ENCODE data around the gene NUCB1. TPM values are rescaled to one million over a fixed set of nuclear protein-coding genes. Genes with fewer than 3 reads are reported as not detected.
"Not testable (repeated sequence)": the region's sequence is repeated elsewhere in the genome, so short reads cannot be mapped to it uniquely, and the experiment has no call there.

The NUCB1 gene
- polyA plus RNA-seq, 3 donors: 229 to 276 (median 263) TPM

GRCh38 chr19:48902291-48902690, 2.2 kb downstream of the NUCB1 start:
- DNase-seq (ENCODE audit: low read depth in 3 of 3, low spot score in 2 of 3): not testable (repeated sequence)

GRCh38 chr19:48903788-48904187, 3.7 kb downstream of the NUCB1 start:
- DNase-seq (ENCODE audit: low read depth in 3 of 3, low spot score in 2 of 3): not testable (repeated sequence)

GRCh38 chr19:48905664-48906063, 5.6 kb downstream of the NUCB1 start:
- no peak for DNase-seq (ENCODE audit: low read depth in 3 of 3, low spot score in 2 of 3)

- DNase-seq (ENCODE audit: low read depth in 3 of 3, low spot score in 2 of 3): no peak
Observed at GRCh38 chr19:48906324-48906723, 6.2 kb downstream of the NUCB1 start.

GRCh38 chr19:48907671-48908070, 7.6 kb downstream of the NUCB1 start:
- DNase-seq (ENCODE audit: low read depth in 3 of 3, low spot score in 2 of 3): no peak

GRCh38 chr19:48909424-48910077, 9.4 kb downstream of the NUCB1 start:
- DNase-seq (ENCODE audit: low read depth in 3 of 3, low spot score in 2 of 3): not testable (repeated sequence)

GRCh38 chr19:48910803-48911202, 10.7 kb downstream of the NUCB1 start:
- DNase-seq (ENCODE audit: low read depth in 3 of 3, low spot score in 2 of 3): no peak

GRCh38 chr19:48913114-48913889, 13.2 kb downstream of the NUCB1 start:
- no peak for DNase-seq (ENCODE audit: low read depth in 3 of 3, low spot score in 2 of 3)

GRCh38 chr19:48914181-48914580, 14.1 kb downstream of the NUCB1 start:
- DNase-seq (ENCODE audit: low read depth in 3 of 3, low spot score in 2 of 3): no peak

GRCh38 chr19:48915757-48916156, 15.6 kb downstream of the NUCB1 start:
- DNase-seq (ENCODE audit: low read depth in 3 of 3, low spot score in 2 of 3): no peak

- DNase-seq (ENCODE audit: low read depth in 3 of 3, low spot score in 2 of 3): no peak
Observed at GRCh38 chr19:48918071-48918470, 18.0 kb downstream of the NUCB1 start.

- no peak for DNase-seq (ENCODE audit: low read depth in 3 of 3, low spot score in 2 of 3)
Observed at GRCh38 chr19:48918801-48919247, 18.7 kb downstream of the NUCB1 start.

- not testable (repeated sequence) for DNase-seq (ENCODE audit: low read depth in 3 of 3, low spot score in 2 of 3)
Observed at GRCh38 chr19:48919271-48919670, 19.2 kb downstream of the NUCB1 start.

GRCh38 chr19:48920949-48921348, 20.8 kb downstream of the NUCB1 start:
- DNase-seq (ENCODE audit: low read depth in 3 of 3, low spot score in 2 of 3): no peak

GRCh38 chr19:48921721-48922500, 21.8 kb downstream of the NUCB1 start:
- no peak for DNase-seq (ENCODE audit: low read depth in 3 of 3, low spot score in 2 of 3)

- DNase-seq (ENCODE audit: low read depth in 3 of 3, low spot score in 2 of 3): no peak
Observed at GRCh38 chr19:48922548-48923490, 22.7 kb downstream of the NUCB1 start.

GRCh38 chr19:48925240-48925843, 25.2 kb downstream of the NUCB1 start:
- DNase-seq (ENCODE audit: low read depth in 3 of 3, low spot score in 2 of 3): no peak

- not testable (repeated sequence) for DNase-seq (ENCODE audit: low read depth in 3 of 3, low spot score in 2 of 3)
Observed at GRCh38 chr19:48925890-48926289, 25.8 kb downstream of the NUCB1 start.

GRCh38 chr19:48926909-48927308, 26.8 kb downstream of the NUCB1 start:
- DNase-seq (ENCODE audit: low read depth in 3 of 3, low spot score in 2 of 3): no peak

- not testable (repeated sequence) for DNase-seq (ENCODE audit: low read depth in 3 of 3, low spot score in 2 of 3)
Observed at GRCh38 chr19:48927692-48928091, 27.6 kb downstream of the NUCB1 start.

Measured in right renal cortex interstitium (tissue), 3 donors.